DOHH2 (cell line): ENCODE results near the gene ZIC1.

Experiments
- CTCF ChIP-seq: fragments of 200-600 bp; sonication (generic); IDR thresholded peaks from one replicate; pipeline ENCODE4 v1.5.1; 2014; ENCODE audit warnings: antibody characterized with exemption, mild to moderate bottlenecking, low read depth, low read length; ENCODE audit not compliant: poor library complexity, severe bottlenecking
- EZH2phosphoT487 ChIP-seq: fragments of 200-600 bp; sonication (generic); IDR thresholded peaks from 2 replicates; pipeline ENCODE4 v1.6.1; 2017; ENCODE audit warnings: borderline replicate concordance, mild to moderate bottlenecking, antibody characterized with exemption, low read length, moderate library complexity, mixed read lengths

GRCh38 chr3:147407498-147408187 is 1.5 kb upstream of the ZIC1 start:
- TF ChIP-seq CTCF (no peak), EZH2phosphoT487 (no peak)
